HCT116 (cell line): ENCODE measurements around the gene CLRN1.

ENCODE experiments used
- RAD21 ChIP-seq: IDR thresholded peaks from 2 replicates; pipeline ENCODE4 v1.6.1; 2012; ENCODE audit warnings: low read depth, mild to moderate bottlenecking
- SIN3A ChIP-seq: IDR thresholded peaks from 2 replicates; pipeline ENCODE4 v1.6.1; 2012; ENCODE audit warnings: low read depth
- TF ChIP-seq, protein P1 (sequence below), 3 experiments: fragments of 200-600 bp in 1 of 3; sonication (generic) in 1 of 3; IDR thresholded peaks in 2 of 3; conservative IDR thresholded peaks in 1 of 3; 2 replicates each; pipeline ENCODE4 v1.5.1; 2012 to 2017; ENCODE audit warnings: low read depth in 2 of 3, low read length in 2 of 3, antibody characterized with exemption in 1 of 3, borderline replicate concordance in 1 of 3, control low read depth in 1 of 3, mild to moderate bottlenecking in 1 of 3, mixed read lengths in 1 of 3, mixed run types in 1 of 3, moderate library complexity in 1 of 3; ENCODE audit not compliant: insufficient read depth in 1 of 3

DNA sequence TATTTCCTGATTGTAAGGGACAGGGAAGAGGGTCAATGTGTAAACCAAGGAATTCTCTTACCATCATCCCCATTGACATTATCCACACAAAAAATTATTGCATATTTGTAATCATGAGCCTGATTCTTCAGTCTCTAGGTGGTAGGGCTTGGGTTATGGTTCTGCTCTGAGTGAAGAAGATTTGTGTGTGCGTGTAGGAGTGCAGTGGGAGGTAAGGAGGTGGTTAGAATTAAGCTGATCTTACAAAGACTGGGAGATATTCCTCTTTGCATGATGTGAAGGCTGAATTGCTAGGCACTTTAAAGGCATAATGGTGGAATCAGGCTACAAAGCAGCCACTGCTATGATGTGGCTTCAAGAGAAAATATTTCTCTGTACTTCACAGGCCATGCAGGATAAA lies 44.3 kb downstream of the CLRN1 start:
- TF ChIP-seq, protein P1, sequence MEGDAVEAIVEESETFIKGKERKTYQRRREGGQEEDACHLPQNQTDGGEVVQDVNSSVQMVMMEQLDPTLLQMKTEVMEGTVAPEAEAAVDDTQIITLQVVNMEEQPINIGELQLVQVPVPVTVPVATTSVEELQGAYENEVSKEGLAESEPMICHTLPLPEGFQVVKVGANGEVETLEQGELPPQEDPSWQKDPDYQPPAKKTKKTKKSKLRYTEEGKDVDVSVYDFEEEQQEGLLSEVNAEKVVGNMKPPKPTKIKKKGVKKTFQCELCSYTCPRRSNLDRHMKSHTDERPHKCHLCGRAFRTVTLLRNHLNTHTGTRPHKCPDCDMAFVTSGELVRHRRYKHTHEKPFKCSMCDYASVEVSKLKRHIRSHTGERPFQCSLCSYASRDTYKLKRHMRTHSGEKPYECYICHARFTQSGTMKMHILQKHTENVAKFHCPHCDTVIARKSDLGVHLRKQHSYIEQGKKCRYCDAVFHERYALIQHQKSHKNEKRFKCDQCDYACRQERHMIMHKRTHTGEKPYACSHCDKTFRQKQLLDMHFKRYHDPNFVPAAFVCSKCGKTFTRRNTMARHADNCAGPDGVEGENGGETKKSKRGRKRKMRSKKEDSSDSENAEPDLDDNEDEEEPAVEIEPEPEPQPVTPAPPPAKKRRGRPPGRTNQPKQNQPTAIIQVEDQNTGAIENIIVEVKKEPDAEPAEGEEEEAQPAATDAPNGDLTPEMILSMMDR (IDR thresholded peaks at IDR 0.05 in 2 of 3, conservative IDR thresholded peaks at IDR 0.05 in 1 of 3; ENCODE audit: borderline replicate concordance in 1 of 3, insufficient read depth in 1 of 3, low read depth in 2 of 3, low read length in 2 of 3), result no peak
- no peak for TF ChIP-seq SIN3A
- no peak for TF ChIP-seq RAD21
